ENCODE measurements around the gene SRRM1.
A peak's percentile ranks its signal among the peaks of the same experiment; 100 is the strongest.

Gene SRRM1

DNA sequence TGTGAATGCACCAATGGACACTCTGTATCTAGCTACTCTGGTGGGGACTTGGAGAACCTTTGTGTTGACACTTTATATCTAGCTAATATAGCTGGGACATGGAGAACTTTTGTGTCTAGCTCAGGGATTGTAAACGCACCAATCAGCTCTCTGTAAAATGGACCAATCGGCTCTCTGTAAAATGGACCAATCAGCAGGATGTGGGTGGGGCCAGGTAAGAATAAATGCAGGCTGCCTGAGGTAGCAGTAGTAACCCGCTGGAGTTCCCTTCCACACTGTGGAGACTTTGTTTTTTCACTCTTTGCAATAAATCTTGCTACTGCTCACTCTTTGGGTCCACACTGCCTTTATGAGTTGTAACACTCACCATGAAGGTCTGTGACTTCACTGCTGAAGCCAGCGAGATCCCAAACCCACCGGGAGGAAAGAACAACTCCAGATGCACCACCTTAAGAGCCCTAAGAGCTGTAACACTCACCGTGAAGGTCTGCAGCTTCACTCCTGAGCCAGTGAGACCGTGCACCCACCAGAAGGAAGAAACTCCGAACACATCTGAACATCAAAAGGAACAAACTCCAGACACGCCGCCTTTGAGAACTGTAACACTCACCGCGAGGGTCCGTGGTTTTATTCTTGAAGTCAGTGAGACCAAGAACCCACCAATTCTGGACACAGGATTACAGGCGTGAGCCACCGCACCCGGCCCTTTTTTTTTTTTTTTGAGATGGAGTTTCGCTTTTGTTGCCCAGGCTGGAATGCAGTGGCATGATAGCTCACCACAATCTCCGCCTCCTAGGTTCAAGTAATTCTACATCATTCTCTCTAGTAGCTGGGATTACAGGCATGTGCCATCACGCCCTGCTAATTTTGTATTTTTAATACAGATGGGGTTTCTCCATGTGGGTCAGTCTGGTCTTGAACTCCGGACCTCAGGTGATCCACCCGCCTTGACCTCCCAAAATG is 79.3 kb downstream of the SRRM1 start:
- peak in 1 of 2 donors; percentile 35 for DNase-seq

All from CD4-positive, alpha-beta T cell treated with Interleukin-1 beta for 1 hour (primary cell).